ENCODE results near the gene TMEM130.

DNA sequence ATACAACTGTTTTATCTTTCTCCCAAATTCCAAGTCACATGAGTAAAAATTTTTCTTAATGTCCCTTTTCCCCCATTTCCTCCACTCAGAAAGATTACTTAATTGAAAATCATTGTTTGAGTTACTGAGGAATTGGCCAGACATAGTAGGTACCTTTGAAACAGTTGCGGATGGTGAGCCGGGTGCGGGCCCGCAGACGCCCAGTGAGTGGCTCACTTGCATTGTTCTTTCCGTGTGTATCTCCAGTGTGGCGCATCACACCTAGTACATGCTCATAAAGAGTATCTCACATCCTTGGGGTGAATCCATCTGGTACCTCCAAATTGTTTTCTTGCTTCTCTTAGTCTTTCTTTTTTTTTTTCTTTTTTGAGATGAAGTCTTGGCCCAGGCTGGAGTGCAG, 22.8 kb upstream of the TMEM130 start:
- TF ChIP-seq, protein P1, sequence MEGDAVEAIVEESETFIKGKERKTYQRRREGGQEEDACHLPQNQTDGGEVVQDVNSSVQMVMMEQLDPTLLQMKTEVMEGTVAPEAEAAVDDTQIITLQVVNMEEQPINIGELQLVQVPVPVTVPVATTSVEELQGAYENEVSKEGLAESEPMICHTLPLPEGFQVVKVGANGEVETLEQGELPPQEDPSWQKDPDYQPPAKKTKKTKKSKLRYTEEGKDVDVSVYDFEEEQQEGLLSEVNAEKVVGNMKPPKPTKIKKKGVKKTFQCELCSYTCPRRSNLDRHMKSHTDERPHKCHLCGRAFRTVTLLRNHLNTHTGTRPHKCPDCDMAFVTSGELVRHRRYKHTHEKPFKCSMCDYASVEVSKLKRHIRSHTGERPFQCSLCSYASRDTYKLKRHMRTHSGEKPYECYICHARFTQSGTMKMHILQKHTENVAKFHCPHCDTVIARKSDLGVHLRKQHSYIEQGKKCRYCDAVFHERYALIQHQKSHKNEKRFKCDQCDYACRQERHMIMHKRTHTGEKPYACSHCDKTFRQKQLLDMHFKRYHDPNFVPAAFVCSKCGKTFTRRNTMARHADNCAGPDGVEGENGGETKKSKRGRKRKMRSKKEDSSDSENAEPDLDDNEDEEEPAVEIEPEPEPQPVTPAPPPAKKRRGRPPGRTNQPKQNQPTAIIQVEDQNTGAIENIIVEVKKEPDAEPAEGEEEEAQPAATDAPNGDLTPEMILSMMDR (IDR thresholded peaks at IDR 0.05; ENCODE audit: borderline replicate concordance, extremely low read depth, low read length, poor library complexity, severe bottlenecking): no peak
- no peak for TF ChIP-seq EZH2 (IDR thresholded peaks at IDR 0.05; ENCODE audit: borderline replicate concordance, low read depth, low read length, severe bottlenecking)

Data from DND-41 (cell line).